ENCODE data around the gene EDC3. TPM values are rescaled to one million over a fixed set of nuclear protein-coding genes. Genes with fewer than 3 reads are reported as not detected.

Gene EDC3
- total RNA-seq, 2 donors from 2014 or later: 44.5 to 48.3 TPM

GRCh38 chr15:74584204-74584603 lies 111.6 kb downstream of the EDC3 start:
- no peaks in the 10 kb centered on the region for H3K9me3 Mint-ChIP-seq
- no peak for DNase-seq
- 91 to 100% methylated on average over 2 of the region's 2 CpGs for WGBS, 2 experiments (ENCODE audit: insufficient coverage in 1 of 2, insufficient read length in 1 of 2)

More at GRCh38 chr15:74584204-74584603, 111.6 kb downstream of the EDC3 start:
- no peaks in the 10 kb centered on the region for H3K9me3 ChIP-seq (ENCODE audit: control insufficient read depth, low read length)
- H3K27ac Mint-ChIP-seq: peak overlapping the region; percentile 44
- H3K9ac ChIP-seq (ENCODE audit: extremely low read depth, low read length, poor library complexity, severe bottlenecking): no peak overlapping the region
- peak overlapping the region; percentile 89 for H3K27ac ChIP-seq (ENCODE audit: low read depth, low read length)
- H3K4me3 ChIP-seq (ENCODE audit: low read length): no peak overlapping the region
- no peak overlapping the region for H3K4me3 Mint-ChIP-seq
- H3K27me3 Mint-ChIP-seq (ENCODE audit: insufficient read depth): no peaks in the 10 kb centered on the region
- H3K36me3 ChIP-seq (ENCODE audit: control insufficient read depth, insufficient read depth, low read length): peaks cover 82% of the 10 kb centered on the region
- no peaks in the 10 kb centered on the region for H3K4me1 ChIP-seq (ENCODE audit: control insufficient read depth, insufficient read depth, low read length)
- TF ChIP-seq CTCF (conservative IDR thresholded peaks at IDR 0.05): no peak
- H3K4me1 Mint-ChIP-seq: peaks cover 7% of the 10 kb centered on the region
- no peaks in the 10 kb centered on the region for H3K27me3 ChIP-seq (ENCODE audit: control insufficient read depth, insufficient read depth, low read length, poor library complexity, severe bottlenecking)
- H3K36me3 Mint-ChIP-seq (ENCODE audit: low read depth): peaks cover 73% of the 10 kb centered on the region

Other genes with a start within 250 kb of the EDC3 start
- 10 to 100 TPM; 38.5 to 52.6 TPM for gene UBL7, start 234.9 kb downstream of the EDC3 start, total RNA-seq
- 10 to 100 TPM; 98.1 to 99.4 TPM for gene ARID3B, start 154.8 kb downstream of the EDC3 start, total RNA-seq
- 10 to 100 TPM; 53.4 to 67.3 TPM for gene CLK3, start 80.2 kb downstream of the EDC3 start, total RNA-seq
- not detected for gene CYP1A1, start 29.5 kb upstream of the EDC3 start, total RNA-seq
- gene CYP1A2, start 52.8 kb upstream of the EDC3 start, total RNA-seq: not detected
- 10 to 100 TPM; 64.3 to 68.5 TPM for gene CSK, start 86.1 kb upstream of the EDC3 start, total RNA-seq
- gene LMAN1L, start 116.8 kb upstream of the EDC3 start, total RNA-seq: not detected
- gene CPLX3, start 130.6 kb upstream of the EDC3 start, total RNA-seq: not detected
- 10 to 100 TPM; 33.9 to 36.2 TPM for gene ULK3, start 147.1 kb upstream of the EDC3 start, total RNA-seq
- 10 to 100 TPM; 47.5 to 50.9 TPM for gene SCAMP2, start 177.3 kb upstream of the EDC3 start, total RNA-seq
- gene MPI, start 194.0 kb upstream of the EDC3 start, total RNA-seq: 10 to 100 TPM; 50.3 to 59.2 TPM
- 100 to 1,000 TPM; 109 to 112 TPM for gene FAM219B, start 210.8 kb upstream of the EDC3 start, total RNA-seq
- gene COX5A, start 242.0 kb upstream of the EDC3 start, total RNA-seq: 100 to 1,000 TPM; 243 to 279 TPM